ENCODE measurements around the gene EXOC4. TPM values are rescaled to one million over a fixed set of nuclear protein-coding genes. Genes with fewer than 3 reads are reported as not detected.
A peak's percentile ranks its signal among the peaks of the same experiment; 100 is the strongest.
"Not testable (repeated sequence)": the region's sequence is repeated elsewhere in the genome, so short reads cannot be mapped to it uniquely, and the experiment has no call there.

EXOC4 gene
- total RNA-seq, 1 donor from 2014 or later: 103 TPM

GRCh38 chr7:133313575-133313974 lies 60.7 kb downstream of the EXOC4 start:
- DNase-seq (ENCODE audit: low read depth, low spot score): no peak

GRCh38 chr7:133314084-133314483 lies 61.2 kb downstream of the EXOC4 start:
- no peak for DNase-seq (ENCODE audit: low read depth, low spot score)

- DNase-seq (ENCODE audit: low read depth, low spot score): peak; percentile 10
Observed at GRCh38 chr7:133315332-133316040, 62.6 kb downstream of the EXOC4 start.

DNA sequence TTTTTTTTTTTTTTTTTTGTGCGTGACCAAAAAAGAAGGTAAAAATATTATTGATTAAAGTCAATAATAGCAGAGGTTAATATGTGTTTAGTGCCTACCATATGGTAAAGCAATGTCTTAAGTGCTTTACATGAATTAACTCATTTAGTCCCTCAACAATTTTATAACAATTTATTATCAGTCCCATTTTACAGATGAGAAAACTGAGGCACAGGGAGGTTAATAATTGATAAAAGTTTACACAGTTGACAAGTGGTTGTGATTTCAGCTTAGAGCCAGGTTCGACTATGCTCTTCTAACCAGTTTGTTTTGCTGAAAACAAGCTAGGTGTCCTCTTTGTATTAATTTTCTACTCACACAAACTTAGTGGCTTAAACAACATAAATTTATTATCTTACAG lies 67.0 kb downstream of the EXOC4 start:
- DNase-seq (ENCODE audit: low read depth, low spot score): no peak

DNA sequence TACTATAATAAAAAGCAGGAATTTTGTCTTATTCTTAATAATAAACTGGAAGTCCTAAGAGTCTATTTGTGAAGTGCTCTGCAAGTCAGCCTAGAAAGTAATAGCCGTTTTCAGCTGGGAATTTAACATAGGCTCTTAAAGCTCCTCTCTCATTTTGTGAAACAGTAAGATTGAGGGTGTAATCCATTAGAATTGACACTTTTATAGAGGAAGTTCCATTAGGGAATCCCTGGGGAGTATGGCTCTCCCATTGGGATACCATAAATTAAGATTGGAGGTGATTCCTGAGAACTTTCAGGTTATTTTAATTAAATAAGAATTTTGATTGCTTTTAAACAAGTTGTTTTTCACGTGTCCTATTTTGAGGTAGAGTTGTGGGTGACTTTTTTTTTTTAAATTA lies 68.0 kb downstream of the EXOC4 start:
- no peak for DNase-seq (ENCODE audit: low read depth, low spot score)

- not testable (repeated sequence) for DNase-seq (ENCODE audit: low read depth, low spot score)
Observed at GRCh38 chr7:133321366-133321765, 68.5 kb downstream of the EXOC4 start.

DNA sequence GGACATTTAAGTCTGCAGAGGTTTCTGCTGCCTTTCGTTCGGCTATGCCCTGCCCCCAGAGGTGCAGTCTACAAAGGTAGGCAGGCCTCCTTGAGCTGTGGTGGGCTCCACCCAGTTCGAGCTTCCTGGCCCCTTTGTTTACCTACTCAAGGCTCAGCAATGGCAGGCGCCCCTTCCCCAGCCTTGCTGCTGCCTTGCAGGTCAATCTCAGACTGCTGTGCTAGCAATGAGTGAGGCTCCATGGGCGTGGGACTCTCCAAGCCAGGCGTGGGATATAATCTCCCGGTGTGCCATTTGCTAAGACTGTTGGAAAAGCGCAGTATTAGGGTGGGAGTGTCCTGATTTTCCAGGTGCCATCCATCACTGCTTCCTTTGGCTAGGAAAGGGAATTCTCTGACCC lies 73.9 kb downstream of the EXOC4 start:
- not testable (repeated sequence) for DNase-seq (ENCODE audit: low read depth, low spot score)

- DNase-seq (ENCODE audit: low read depth, low spot score): not testable (repeated sequence)
Observed at GRCh38 chr7:133328021-133328420, 75.1 kb downstream of the EXOC4 start.

GRCh38 chr7:133330085-133330484 lies 77.2 kb downstream of the EXOC4 start:
- no peak for DNase-seq (ENCODE audit: low read depth, low spot score)

DNA sequence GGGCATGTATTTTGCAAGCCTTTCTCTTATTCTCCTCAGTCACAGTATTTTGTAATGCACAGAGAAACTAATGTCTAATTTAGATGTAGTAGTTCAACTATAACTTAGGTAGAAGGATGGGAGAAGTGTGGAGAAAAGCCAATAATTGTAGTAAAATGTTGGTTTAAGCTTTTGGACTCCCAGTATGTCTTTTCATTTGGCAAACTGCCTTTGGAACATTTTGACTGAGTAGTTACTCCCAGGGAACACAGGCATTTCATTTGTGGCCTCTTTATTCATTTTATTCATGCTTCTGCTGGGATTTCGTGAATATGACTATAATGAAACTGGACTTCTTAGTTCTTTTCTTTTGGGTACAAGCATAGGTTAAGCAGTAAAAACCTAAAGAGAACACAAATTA lies 79.0 kb downstream of the EXOC4 start:
- DNase-seq (ENCODE audit: low read depth, low spot score): no peak

GRCh38 chr7:133339772-133340171 lies 86.9 kb downstream of the EXOC4 start:
- DNase-seq (ENCODE audit: low read depth, low spot score): no peak

GRCh38 chr7:133344275-133344674 lies 91.4 kb downstream of the EXOC4 start:
- no peak for DNase-seq (ENCODE audit: low read depth, low spot score)

DNA sequence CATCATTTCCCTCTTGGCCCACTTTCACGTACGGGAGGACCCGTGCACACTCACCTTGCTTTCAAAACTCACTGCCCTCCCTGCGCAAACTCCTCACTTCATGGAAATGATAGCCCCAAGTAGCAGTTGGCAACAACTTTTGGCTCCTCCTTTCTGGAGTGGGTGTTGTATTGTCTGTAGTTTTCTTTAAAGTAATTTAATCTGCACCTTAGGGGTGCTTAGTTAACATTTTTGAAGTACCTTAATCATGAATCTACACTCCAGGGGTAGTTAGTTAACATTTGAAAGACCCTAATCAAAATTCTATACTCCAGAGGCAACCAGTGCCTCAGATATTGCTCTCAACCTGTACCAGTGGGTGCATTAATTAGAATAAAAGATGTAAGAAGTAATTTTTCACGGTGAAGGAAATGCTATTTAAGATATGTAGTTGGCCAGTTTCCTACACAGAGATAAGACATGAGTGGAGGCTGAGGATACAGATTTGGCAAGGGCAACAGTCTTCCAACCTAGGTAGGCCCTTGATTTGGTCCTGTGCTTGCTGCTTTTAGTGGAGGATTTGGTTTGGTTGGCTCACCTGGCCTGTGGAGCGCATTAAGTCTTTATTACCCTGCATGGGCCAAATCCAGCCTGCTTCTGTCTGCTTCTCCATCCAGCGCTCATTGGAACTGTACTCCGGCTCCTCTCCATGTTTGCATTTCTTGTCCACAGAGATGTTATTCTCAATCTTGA lies 93.0 kb downstream of the EXOC4 start:
- no peak for DNase-seq (ENCODE audit: low read depth, low spot score)

DNA sequence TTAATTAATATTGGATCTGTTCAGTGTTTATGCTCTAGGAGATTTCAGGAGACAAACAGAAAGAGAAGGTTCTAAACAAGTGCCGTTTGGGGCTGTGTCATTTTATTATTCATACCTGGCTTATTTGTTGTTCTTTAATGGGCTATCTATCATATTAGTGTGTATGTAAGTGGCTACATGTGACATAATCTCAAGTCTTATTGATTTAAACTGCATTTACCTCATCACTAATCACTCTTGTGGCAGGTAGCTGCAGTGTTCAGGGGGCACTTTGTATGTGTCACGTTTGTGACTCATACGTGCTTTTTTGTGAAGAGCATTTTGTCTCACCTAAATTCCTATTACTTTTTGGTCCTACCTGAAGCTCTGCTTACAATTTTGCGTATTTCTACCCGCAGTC lies 95.4 kb downstream of the EXOC4 start:
- no peak for DNase-seq (ENCODE audit: low read depth, low spot score)

DNA sequence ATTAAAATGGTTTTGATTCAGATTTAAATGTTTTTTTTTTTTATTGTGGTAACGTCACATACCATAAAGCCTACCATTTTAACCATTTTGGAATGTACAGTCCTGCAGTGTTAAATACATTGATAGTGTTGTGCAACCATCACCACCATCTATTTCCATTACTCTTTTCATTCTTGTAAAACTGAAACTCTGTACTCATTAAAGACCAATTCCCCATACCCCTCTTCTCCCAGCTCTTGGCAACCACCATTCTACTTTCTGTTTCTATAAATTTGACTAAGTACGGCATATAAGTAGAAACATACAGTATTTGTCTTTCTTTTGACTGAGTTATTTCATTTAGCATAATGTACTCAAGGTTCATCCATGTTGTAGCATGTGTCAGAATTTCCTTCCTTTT lies 96.2 kb downstream of the EXOC4 start:
- no peak for DNase-seq (ENCODE audit: low read depth, low spot score)

- DNase-seq (ENCODE audit: low read depth, low spot score): no peak
Observed at GRCh38 chr7:133352430-133352829, 99.6 kb downstream of the EXOC4 start.

- no peak for DNase-seq (ENCODE audit: low read depth, low spot score)
Observed at GRCh38 chr7:133353775-133354174, 100.9 kb downstream of the EXOC4 start.

DNA sequence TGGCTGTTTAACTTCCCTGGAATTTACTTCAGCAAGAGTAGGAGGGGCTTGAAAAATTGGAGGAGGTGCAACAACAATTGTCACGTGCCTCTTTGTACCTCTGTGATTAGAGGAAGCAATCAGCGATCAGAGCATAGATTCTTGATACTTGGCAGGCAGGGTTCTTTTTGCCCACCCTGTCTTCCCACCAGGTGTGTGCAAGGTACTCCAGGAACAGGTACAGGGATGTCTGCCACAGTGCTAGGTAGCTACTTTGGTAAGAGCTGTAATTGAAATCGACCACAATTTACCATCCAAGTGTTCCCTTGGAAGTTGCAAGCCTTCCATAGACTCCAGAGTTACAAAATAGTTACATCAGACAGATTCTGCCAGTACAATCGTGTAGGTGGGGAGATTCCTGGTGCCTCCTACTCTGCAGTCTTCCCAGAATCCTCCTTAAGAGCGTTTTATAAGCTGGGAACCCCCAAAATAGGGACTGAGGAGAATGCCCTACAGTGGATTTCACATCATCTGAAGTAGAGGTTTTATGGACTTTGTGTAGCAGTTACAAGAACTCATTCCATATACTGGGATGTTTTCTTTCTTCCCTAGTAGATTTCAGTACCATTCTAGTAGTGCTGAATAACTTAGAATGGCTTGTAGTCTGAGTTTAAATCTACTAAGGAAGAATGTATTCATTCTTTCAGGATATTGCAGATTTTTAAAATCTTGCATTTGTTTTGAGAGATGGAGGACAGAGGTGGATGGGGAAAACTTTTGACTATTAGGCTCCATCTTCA lies 101.9 kb downstream of the EXOC4 start:
- DNase-seq (ENCODE audit: low read depth, low spot score): no peak

DNA sequence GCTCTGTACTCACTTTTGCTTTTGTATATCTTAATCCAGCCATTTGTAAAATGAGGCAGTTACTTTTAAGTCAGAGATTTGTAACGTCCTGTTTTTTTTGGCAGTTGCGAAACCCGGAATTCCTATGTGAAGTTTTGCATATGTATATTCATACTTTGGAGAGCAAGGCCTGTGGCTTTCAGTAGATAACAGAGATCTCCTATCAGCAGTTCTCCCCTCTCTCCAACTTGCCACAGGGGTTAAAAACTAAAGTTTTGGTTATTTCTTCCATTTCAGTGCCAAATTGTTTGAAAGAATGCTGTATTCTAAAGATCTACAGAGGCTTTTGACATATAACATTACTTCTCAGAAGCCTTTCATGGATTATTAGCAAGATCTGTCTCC lies 102.4 kb downstream of the EXOC4 start:
- peak; percentile 20 for DNase-seq (ENCODE audit: low read depth, low spot score)

GRCh38 chr7:133355822-133356221 lies 102.9 kb downstream of the EXOC4 start:
- no peak for DNase-seq (ENCODE audit: low read depth, low spot score)

DNA sequence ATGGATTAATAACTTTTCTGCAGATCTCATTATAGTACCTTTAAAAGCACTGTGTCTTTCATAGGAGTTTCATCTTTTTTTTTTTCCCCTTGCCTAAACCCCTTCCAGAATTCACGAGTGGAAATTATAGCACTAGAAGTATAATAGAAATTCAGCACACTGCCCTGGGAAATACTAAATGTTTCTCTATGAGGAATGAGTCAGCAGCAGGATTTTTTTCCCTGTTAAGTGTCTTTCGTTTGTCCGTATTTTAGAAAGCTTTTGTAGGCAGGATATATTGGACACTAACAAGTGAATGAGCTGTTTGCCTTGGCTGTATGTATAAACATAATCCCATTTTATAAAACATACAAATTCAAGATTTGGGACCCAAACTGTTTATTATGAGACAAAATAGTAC lies 105.8 kb downstream of the EXOC4 start:
- DNase-seq (ENCODE audit: low read depth, low spot score): no peak

GRCh38 chr7:133359449-133359848 lies 106.6 kb downstream of the EXOC4 start:
- DNase-seq (ENCODE audit: low read depth, low spot score): no peak
